Frontal cortex (tissue), 4 donors: ENCODE results near the gene SLFN14. TPM values are rescaled to one million over a fixed set of nuclear protein-coding genes. Genes with fewer than 3 reads are reported as not detected.

Experiments
- DNase-seq, 2 donors: peaks; one replicate each; pipeline ENCODE4 v3.0.0; 2012; ENCODE audit warnings: low spot score in 2 of 2
- FAIRE-seq: peaks from 2 replicates; lab custom pipeline; 2012; peaks lifted over from hg19 to GRCh38; lab: Jason Lieb, UNC
- total RNA-seq: library from RNA; depleted of rRNA; stranded (reverse); fragments of >200 nt; gene quantifications from one replicate; pipeline ENCODE4 v1.2.3, GENCODE V29; 2014
- donor health status: control.
- donor health status: control.
- donor health status: control.

The SLFN14 gene
- total RNA-seq, result 0.41 TPM

GRCh38 chr17:35560703-35561102 is at the start of gene SLFN14:
Gene SLFN14 (minus strand): TSS chr17:35560819. CDS start chr17:35558062, 2,757 bp downstream.
- DNase-seq (no peak), FAIRE-seq (no peak)

- no peak for FAIRE-seq
- no peak for DNase-seq
Measured at GRCh38 chr17:35609831-35610230, 49.2 kb upstream of the SLFN14 start.

GRCh38 chr17:35607239-35607847 is 46.7 kb upstream of the SLFN14 start:
- FAIRE-seq, result no peak
- DNase-seq, result no peak

- no peak for DNase-seq
- no peak for FAIRE-seq
Measured at GRCh38 chr17:35605678-35606077, 45.1 kb upstream of the SLFN14 start.

GRCh38 chr17:35603674-35604073 is 43.1 kb upstream of the SLFN14 start:
- DNase-seq (no peak), FAIRE-seq (no peak)

- FAIRE-seq (no peak), DNase-seq (no peak)
Measured at GRCh38 chr17:35597604-35598003, 37.0 kb upstream of the SLFN14 start.

- FAIRE-seq (no peak), DNase-seq (no peak)
Measured at GRCh38 chr17:35596530-35597233, 36.1 kb upstream of the SLFN14 start.

GRCh38 chr17:35596072-35596471 is 35.5 kb upstream of the SLFN14 start:
- FAIRE-seq, result no peak

GRCh38 chr17:35588196-35588920 is 27.7 kb upstream of the SLFN14 start:
- no peak for DNase-seq
- FAIRE-seq, result no peak

More at GRCh38 chr17:35596072-35596471, 35.5 kb upstream of the SLFN14 start:
- no peak for DNase-seq

- DNase-seq (peak; percentile 77 to 86), FAIRE-seq (no peak)
Measured at GRCh38 chr17:35587074-35587961, 26.7 kb upstream of the SLFN14 start, which contains the start of gene AP2B1. Gene AP2B1 (plus strand): TSS chr17:35587322. CDS start chr17:35594031, 6,709 bp downstream.

GRCh38 chr17:35586569-35587073 is 26.0 kb upstream of the SLFN14 start:
- FAIRE-seq (no peak), DNase-seq (no peak)

GRCh38 chr17:35584061-35584460 is 23.4 kb upstream of the SLFN14 start:
- DNase-seq, result no peak
- no peak for FAIRE-seq

GRCh38 chr17:35578929-35579432 is 18.4 kb upstream of the SLFN14 start:
- no peak for FAIRE-seq

GRCh38 chr17:35578197-35578928 is 17.7 kb upstream of the SLFN14 start, which contains the start of gene PEX12:
Gene PEX12 (minus strand): TSS chr17:35578571. CDS start chr17:35578021, 550 bp downstream.
- FAIRE-seq (no peak), DNase-seq (peak; percentile 60 to 87)

More at GRCh38 chr17:35578929-35579432, 18.4 kb upstream of the SLFN14 start:
- DNase-seq, result no peak

- no peak for FAIRE-seq
- DNase-seq, result no peak
Measured at GRCh38 chr17:35577830-35578196, 17.2 kb upstream of the SLFN14 start.

GRCh38 chr17:35575759-35576158 is 15.1 kb upstream of the SLFN14 start:
- no peak for FAIRE-seq

GRCh38 chr17:35569405-35569804 is 8.8 kb upstream of the SLFN14 start:
- no peak for FAIRE-seq
- no peak for DNase-seq

More at GRCh38 chr17:35575759-35576158, 15.1 kb upstream of the SLFN14 start:
- no peak for DNase-seq

- DNase-seq (no peak), FAIRE-seq (no peak)
Measured at GRCh38 chr17:35568561-35568960, 7.9 kb upstream of the SLFN14 start.

- no peak for DNase-seq
- no peak for FAIRE-seq
Measured at GRCh38 chr17:35566968-35567367, 6.3 kb upstream of the SLFN14 start.
